T-helper 1 cell (primary cell): ENCODE measurements around the gene TTYH1.
A peak's percentile ranks its signal among the peaks of the same experiment; 100 is the strongest.

ENCODE experiments used
- DNase-seq, 5 donors: peaks; one replicate each; pipeline ENCODE4 v3.0.0-alpha.2; 2012 to 2020

TTYH1 gene

DNA sequence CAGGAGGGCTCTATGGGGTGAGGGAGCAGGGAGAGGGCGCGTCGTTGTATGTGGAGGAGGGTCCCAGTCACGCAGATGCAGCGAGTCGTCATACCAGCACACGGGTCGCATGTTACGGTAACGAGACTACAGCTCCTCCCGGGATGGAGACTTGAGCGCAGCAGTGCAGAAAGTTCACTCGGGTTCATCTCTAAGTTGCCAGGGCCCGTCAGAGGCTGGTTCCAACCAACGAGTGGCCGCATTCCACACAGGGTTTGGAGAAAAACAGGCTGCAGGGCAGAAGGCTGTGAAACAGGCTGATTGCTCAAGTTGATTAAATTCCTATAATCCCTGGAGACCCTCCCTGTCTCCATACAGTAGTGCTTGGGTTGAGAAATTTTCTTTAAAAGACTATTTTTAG, 21.9 kb upstream of the TTYH1 start:
- DNase-seq = no peak

GRCh38 chr19:54395685-54396084, 19.6 kb upstream of the TTYH1 start:
- DNase-seq = no peak

- no peak for DNase-seq
Observed at GRCh38 chr19:54399189-54399588, 16.1 kb upstream of the TTYH1 start.

DNA sequence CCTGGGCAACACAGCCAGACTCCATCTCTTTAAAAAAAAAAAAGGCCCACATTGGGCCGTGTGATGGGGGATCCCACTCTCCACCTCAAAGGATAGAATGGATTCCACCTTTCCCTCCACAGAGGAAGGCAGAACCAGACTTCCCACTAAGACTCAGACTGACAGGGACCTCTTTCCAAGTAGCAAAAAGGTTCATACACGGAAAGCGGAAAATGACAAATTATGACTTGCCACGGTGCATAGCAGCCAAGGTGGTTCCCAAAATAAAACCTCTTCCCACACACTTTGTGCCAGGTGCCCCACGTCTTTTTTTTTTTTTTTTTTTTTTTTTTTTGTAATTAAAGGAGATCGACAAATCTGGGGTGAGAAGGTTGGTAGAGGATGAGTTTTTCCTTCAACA, 14.4 kb upstream of the TTYH1 start:
- DNase-seq = no peak

DNA sequence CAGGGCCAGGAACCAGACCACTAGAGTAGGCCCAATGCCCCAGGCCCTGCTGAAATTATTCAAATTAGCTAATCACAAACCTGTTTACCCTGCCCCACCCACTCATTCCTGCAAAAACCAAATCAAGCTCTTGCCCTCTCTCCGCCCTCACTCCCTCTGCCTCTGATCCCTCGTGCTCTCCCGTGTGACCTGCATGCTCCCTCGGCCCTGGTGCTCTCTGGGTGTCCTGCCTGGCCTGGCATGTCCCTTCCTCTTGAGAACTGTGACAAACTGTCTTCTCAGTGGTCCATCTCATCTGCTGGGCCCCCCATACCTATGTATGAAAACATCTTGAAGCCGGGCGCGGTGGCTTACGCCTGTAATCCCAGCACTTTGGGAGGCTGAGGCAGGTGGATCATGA, 12.2 kb upstream of the TTYH1 start:
- no peak for DNase-seq

DNA sequence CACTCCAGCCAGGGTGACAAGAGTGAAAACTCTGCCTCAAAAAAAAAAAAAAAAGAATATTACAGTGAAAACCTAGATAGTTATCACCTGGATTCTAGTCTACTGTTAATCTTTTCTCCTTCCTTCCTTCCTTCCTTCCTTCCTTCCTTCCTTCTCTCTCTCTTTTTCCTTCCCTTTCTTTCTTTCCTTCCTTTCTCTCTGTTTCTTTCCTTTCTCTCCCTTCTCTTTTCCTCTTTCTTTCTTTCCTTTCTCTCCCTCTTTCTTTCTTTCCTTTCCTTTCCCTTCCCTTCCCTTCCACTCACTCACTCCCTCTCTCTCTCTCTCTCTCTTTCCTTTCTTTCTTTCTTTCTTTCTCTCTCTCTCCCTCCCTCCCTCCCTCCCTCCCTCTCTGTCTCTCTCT, 9.6 kb upstream of the TTYH1 start:
- no peak for DNase-seq

DNA sequence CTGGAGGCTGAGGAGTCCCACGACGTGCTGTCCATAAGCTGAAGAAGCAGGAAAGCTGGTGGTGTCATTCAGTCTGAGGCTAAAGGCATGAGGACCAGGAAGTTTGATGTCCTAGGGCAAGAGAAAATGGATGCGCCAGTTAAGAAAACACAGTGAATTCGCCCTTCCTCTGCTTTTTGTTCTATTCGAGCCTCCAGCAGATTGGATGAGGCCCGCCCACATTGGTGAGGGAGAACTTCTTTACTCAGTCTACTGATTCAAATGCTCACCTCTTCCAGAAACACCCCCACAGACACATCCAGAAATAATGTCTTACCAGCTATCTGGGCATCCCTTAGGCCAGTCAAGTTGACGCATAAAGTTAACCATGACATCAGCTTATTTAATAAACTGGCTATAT, 7.5 kb upstream of the TTYH1 start:
- no peak for DNase-seq

- no peak for DNase-seq
Observed at GRCh38 chr19:54408456-54409026, 6.7 kb upstream of the TTYH1 start.

DNA sequence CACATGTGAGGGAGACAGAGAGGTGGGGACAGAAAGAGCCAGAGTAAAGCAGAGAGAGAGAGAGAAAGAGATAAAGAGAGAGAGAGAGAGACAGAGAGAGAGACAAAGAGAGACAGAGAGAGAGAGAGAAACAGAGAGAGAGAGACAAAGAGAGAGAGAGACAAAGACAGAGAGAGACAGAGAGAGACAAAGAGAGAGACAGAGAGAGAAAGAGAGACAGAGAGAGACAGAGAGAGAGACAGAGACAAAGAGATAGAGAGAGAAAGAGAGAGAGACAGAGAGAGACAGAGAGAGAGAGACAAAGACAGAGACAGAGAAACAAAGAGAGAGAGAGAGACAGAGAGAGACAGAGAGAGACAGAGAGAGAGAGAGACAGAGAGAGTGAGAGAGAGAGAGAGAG, 4.2 kb upstream of the TTYH1 start:
- DNase-seq = no peak

GRCh38 chr19:54412877-54413276, 2.4 kb upstream of the TTYH1 start:
- DNase-seq = no peak

DNA sequence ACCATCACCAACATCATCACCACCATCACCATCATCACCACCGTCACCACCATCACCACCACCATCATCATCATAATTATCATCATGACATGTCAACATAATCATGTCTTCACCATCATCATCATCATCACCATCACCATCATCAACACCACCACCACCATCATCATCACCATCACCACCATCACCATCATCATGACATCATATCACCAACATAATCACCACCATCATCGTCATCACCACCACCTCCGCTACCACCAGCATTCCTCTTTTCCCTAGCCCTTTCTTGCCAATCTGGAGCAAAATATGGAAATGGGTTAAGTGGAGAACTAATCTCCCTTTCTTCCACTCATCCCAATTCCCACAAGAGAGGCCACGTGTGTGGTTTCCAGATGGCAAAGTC, 1.1 kb upstream of the TTYH1 start:
- DNase-seq = no peak

DNA sequence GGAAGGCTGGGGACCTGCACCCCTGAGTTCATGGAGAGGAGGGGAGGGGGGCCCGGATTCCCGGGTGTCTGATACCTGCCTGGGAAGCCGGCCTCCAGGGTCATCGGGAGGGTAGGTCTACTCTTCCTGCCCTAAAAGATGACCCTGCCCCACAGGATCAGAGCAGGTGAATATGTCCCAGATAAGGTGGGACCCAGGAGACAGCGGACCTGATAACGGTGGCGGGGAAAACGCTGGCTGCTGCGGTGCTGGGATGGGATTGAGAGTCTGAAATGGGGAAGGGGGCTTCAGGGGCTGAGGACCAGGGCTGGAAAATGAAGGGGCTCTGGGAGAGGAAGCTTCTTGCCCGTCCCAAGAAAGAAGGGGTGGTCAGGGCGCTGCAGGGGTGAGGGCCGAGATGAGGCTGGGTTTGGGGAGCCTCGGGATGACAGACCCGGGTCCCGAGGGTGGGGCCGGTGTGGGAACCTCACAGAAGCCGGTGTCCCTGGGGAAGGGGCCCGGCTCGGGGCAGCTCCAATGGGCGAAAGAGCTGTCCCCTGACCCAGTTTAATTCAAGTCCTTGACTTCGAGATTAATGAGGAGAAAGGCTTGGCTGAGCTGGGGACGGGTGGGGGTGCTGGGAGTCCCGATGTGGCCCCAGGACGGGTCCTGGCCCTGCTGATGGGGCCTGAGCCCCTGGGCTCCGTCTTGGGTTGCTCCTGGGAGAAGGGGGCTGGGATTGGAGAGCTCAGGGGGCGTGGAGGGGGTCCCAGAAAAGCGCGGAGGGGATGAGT, 823 bp downstream of the TTYH1 start:
- no peak for DNase-seq

GRCh38 chr19:54416695-54417491, 1.6 kb downstream of the TTYH1 start:
- DNase-seq = no peak

GRCh38 chr19:54418030-54418929, 3.0 kb downstream of the TTYH1 start:
- peak in 1 of 5 donors; percentile 42 for DNase-seq

- no peak for DNase-seq
Observed at GRCh38 chr19:54418930-54419800, 3.9 kb downstream of the TTYH1 start.

- no peak for DNase-seq
Observed at GRCh38 chr19:54420068-54420382, 4.8 kb downstream of the TTYH1 start.

DNA sequence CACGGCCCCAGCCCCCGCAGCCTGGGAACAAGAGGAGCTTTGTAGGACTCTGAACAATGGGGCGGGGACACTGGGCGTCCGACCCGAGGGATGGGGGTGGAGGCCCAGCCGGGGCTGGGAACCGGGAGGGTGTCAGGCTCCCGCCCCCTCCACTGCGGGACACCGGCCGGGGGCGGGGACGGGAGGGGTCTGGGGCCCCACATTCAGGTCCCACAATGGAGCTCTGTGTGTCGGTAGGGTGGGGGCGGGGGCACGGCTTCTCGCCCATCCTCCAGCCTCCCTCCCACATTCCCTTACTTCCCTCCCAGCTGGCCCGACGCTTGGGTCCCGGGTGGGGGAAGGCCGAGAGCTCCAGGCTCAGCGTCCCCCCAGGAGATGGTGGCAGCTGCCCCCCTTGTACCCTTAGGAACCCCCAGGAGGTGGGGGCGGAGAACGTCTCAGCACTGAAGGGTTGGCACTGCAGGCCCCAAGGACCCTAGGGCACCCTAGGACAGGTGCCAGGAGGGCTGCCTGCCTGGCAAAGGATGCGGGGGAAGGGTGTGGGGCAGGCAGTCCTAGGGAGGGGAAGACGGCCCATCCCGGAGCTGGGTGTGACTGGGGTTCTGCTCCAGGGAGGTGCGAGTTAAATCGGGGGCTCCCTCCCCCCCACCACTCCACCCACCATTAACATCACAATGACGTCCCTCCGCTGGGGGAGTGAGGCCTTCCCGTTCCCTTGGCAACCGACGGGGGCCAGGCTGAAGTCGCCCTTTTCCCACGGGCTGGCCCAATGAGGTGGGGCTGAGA, 5.3 kb downstream of the TTYH1 start:
- DNase-seq = no peak

DNA sequence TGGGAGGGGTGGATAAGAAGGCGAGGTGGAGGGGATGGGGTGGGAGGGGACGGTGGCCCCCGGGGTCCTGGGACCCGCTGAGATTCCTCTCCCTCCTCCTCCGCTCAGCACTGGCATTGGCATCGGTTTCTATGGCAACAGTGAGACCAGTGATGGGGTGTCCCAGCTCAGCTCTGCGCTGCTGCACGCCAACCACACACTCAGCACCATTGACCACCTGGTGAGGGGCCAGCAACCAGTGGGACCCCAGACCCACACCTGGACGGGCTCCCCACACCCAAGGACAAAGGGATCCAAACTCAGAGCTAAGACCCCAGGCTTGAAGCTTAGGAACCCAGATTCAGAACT, 5.9 kb downstream of the TTYH1 start:
- no peak for DNase-seq

DNA sequence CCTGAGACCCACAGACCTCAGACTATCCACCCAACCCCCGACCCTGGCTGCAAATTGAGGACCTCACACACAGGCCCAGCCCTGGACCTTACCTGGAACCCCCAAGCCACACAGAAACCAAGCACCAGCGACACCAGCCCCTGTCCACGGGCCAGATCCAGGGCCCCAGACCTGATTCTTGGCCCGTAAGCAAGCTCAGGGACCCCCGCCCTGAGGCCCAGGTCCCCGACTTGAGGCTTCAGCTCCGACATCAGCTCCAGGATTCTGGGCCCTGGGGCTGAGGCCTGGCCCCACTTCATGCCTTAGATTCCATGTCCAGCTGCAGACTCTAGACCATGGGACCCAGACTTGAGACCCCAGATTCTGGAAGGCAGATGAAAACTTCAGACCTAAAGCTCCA, 6.3 kb downstream of the TTYH1 start:
- no peak for DNase-seq

DNA sequence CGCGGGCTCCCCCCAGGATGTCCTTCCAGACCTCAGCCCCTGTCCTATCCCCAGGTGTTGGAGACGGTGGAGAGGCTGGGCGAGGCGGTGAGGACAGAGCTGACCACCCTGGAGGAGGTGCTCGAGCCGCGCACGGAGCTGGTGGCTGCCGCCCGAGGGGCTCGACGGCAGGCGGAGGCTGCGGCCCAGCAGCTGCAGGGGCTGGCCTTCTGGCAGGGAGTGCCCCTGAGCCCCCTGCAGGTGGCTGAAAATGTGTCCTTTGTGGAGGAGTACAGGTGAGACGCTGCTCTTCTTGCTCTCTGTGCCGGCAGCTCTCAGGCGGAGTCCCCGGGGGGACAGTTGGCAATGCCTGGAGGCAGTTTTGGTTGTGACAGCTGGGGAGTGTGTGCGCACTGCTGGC, 6.9 kb downstream of the TTYH1 start:
- no peak for DNase-seq

DNA sequence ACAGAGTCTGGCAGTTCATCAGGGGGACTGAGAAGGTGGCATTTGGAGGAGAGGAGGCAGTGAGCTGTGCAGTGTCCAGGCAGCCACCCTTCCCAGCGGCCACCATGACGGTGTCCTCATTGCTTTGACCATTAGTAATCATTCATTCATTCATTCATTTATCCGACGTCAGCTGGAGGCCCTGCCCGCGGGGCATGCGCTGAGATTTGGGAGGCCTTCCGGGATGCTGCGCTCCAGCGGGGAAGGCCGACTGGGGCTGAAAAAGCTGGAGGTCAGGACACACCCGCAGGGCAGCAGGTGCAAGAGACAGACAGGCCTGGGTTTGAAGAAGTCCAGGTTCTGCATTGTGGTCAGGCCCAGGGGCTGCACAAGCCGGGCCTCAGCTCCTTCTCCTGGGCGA, 8.9 kb downstream of the TTYH1 start:
- DNase-seq = no peak
